Measurements from ENCODE around the gene VWA7. TPM values are rescaled to one million over a fixed set of nuclear protein-coding genes. Genes with fewer than 3 reads are reported as not detected.
"Not testable (repeated sequence)": the region's sequence is repeated elsewhere in the genome, so short reads cannot be mapped to it uniquely, and the experiment has no call there.

VWA7 gene, protein sequence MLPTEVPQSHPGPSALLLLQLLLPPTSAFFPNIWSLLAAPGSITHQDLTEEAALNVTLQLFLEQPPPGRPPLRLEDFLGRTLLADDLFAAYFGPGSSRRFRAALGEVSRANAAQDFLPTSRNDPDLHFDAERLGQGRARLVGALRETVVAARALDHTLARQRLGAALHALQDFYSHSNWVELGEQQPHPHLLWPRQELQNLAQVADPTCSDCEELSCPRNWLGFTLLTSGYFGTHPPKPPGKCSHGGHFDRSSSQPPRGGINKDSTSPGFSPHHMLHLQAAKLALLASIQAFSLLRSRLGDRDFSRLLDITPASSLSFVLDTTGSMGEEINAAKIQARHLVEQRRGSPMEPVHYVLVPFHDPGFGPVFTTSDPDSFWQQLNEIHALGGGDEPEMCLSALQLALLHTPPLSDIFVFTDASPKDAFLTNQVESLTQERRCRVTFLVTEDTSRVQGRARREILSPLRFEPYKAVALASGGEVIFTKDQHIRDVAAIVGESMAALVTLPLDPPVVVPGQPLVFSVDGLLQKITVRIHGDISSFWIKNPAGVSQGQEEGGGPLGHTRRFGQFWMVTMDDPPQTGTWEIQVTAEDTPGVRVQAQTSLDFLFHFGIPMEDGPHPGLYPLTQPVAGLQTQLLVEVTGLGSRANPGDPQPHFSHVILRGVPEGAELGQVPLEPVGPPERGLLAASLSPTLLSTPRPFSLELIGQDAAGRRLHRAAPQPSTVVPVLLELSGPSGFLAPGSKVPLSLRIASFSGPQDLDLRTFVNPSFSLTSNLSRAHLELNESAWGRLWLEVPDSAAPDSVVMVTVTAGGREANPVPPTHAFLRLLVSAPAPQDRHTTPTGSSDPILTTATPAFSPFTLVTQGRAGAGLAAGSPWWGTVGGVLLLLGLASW
- total RNA-seq (10 to 100 TPM in 1 of 2 donors, 1 to 10 TPM in 1; 4.6 to 14.2 TPM), polyA plus RNA-seq (1 to 10 TPM; 2.2 to 6.7 TPM)
- long read RNA-seq, donor 1 = 0 reads
- long read RNA-seq, donor 2 = 0 reads
- long read RNA-seq, donor 3 = 0 reads
- long read RNA-seq, donor 4 = 0 reads
- long read RNA-seq, donor 5 = 0 reads

DNA sequence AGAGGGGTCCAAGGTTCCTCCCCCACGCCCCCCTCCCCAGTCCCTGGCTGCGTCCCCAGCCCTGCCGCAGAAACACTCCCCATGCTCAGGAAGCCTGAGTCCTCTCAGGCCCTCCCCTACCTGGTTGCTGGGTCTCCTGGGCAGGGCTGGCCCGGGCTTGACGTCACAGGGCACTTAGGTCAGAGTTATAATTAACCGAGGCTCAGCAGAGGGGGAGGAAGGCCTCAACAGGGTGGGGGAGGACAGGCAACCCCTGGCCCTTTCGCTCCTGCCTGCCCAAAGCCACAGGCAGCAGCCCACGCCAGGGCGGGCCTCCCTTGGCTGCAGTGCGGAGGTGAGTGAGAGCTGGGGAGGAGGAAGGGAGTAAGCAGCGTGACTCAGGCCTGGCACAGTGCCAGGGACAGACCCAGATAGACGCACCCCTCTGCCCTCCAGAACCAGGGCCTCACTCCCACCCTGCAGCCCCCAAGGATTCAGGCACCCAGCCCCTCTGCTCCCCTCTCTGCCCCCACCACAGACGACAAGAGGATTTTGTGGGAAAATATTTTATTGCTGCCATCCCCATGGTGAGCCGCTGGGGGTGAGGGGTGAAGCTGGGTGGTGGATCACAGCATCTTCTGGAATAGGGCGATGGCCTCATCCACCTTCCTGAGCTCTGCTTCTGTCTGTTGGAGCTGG, at the start of gene VWA7:
Gene VWA7, minus strand, starts transcription at position 340 of the 678 bp plus-strand sequence. CDS start 549 bp downstream, outside the sequence.
- Histone ChIP-seq H3K4me3 (no peak within 1 kb of the TSS), H3K27me3 (ENCODE audit: control insufficient read depth in 3 of 3, insufficient read depth in 3 of 3, low read length in 2 of 3) (no peaks in the 10 kb centered on the region), H3K27ac (ENCODE audit: low read depth in 1 of 2, low read length in 1 of 2) (peak within 1 kb of the TSS; percentile 49 to 57), H3K4me1 (ENCODE audit: control insufficient read depth in 5 of 5, insufficient read depth in 5 of 5, low read length in 5 of 5) (peaks cover 0 to 9% (median 0%) of the 10 kb centered on the region in 5 donors), H3K9ac (ENCODE audit: insufficient read depth in 1 of 2, low read length in 2 of 2) (no peak within 1 kb of the TSS), H3K9me3 (ENCODE audit: control insufficient read depth in 4 of 4, insufficient read depth in 3 of 4, low read length in 3 of 4) (no peaks in the 10 kb centered on the region), H3K36me3 (ENCODE audit: control insufficient read depth in 4 of 4, insufficient read depth in 4 of 4, low read length in 4 of 4) (peaks cover 0 to 33% (median 13%) of the 10 kb centered on the region in 4 donors)
- ATAC-seq (ENCODE audit: insufficient read depth, low FRiP score) = peak; percentile 63
- TF ChIP-seq, protein P1, sequence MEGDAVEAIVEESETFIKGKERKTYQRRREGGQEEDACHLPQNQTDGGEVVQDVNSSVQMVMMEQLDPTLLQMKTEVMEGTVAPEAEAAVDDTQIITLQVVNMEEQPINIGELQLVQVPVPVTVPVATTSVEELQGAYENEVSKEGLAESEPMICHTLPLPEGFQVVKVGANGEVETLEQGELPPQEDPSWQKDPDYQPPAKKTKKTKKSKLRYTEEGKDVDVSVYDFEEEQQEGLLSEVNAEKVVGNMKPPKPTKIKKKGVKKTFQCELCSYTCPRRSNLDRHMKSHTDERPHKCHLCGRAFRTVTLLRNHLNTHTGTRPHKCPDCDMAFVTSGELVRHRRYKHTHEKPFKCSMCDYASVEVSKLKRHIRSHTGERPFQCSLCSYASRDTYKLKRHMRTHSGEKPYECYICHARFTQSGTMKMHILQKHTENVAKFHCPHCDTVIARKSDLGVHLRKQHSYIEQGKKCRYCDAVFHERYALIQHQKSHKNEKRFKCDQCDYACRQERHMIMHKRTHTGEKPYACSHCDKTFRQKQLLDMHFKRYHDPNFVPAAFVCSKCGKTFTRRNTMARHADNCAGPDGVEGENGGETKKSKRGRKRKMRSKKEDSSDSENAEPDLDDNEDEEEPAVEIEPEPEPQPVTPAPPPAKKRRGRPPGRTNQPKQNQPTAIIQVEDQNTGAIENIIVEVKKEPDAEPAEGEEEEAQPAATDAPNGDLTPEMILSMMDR (IDR thresholded peaks at IDR 0.05; ENCODE audit: control extremely low read depth, extremely low read depth) = no peak
- WGBS, 2 donors = 11 to 17% methylated on average over 15 of the region's 15 CpGs
- DNase-seq = peak; percentile 42 to 74 (median 57)

DNA sequence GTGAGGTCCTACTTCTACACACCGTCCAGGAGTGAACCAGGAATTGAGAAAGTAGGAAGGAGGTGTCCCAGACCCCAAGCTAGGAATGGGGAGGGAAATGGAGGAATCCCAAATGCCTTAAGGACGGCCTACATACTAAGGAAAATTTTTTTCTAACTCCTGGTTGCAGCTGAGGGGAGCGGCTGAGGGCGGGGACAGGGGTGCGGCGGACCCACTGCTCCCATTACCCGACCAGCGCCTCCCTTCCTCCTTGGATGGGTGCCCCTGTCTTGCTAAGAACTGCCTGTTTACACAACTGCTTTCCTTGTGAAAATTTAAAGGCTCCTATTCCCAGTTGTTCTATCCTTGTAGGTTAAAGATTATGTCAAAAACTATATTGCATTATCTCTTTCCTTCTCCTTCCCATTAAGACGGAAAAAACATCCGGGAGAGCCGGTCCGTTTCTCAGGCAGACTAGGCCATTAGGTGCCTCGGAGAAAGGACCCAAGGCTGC, 49.7 kb upstream of the VWA7 start:
- no peaks in the 10 kb centered on the region for H3K27me3 ChIP-seq (ENCODE audit: control insufficient read depth in 3 of 3, insufficient read depth in 3 of 3, low read length in 2 of 3)
- H3K9ac ChIP-seq (ENCODE audit: insufficient read depth in 1 of 2, low read length in 2 of 2) = peak overlapping the region; percentile 52 to 79
- peak; percentile 35 for ATAC-seq (ENCODE audit: insufficient read depth, low FRiP score)
- WGBS, 2 donors = 0 to 1% methylated on average over 13 of the region's 13 CpGs
- H3K27ac ChIP-seq (ENCODE audit: low read depth in 1 of 2, low read length in 1 of 2) = peak overlapping the region; percentile 91 to 99
- no peaks in the 10 kb centered on the region for H3K9me3 ChIP-seq (ENCODE audit: control insufficient read depth in 4 of 4, insufficient read depth in 3 of 4, low read length in 3 of 4)
- peaks cover 0 to 28% (median 7%) of the 10 kb centered on the region in 5 donors for H3K4me1 ChIP-seq (ENCODE audit: control insufficient read depth in 5 of 5, insufficient read depth in 5 of 5, low read length in 5 of 5)
- peak in 2 of 3 donors; percentile 86 to 93 for DNase-seq
- TF ChIP-seq, protein P1 (IDR thresholded peaks at IDR 0.05; ENCODE audit: control extremely low read depth, extremely low read depth) = no peak
- H3K4me3 ChIP-seq = peak overlapping the region; percentile 2
- no peaks in the 10 kb centered on the region for H3K36me3 ChIP-seq (ENCODE audit: control insufficient read depth in 4 of 4, insufficient read depth in 4 of 4, low read length in 4 of 4)

DNA sequence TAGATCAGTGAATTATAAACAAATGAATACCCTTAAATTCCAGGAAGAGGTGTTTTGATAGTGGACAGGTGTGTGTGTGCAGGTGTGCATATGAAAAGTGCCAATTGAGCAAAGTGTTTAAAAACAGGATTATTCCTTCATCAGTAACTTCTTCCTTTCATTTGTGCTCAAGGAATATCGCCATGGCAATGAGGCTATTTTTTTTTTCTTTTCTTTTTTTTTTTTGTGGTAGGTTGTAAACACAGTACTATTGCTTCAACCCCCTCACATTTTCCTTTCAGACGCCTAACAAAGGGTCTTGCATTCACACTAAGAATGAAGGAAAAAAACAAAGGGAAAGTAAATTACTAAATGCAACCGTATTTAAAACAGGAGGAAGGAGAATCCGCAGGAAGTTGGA, 48.4 kb upstream of the VWA7 start:
- DNase-seq (no peak), ATAC-seq (ENCODE audit: insufficient read depth, low FRiP score) (no peak)
- Histone ChIP-seq H3K4me3 (no peak overlapping the region), H3K27me3 (ENCODE audit: control insufficient read depth in 3 of 3, insufficient read depth in 3 of 3, low read length in 2 of 3) (no peaks in the 10 kb centered on the region), H3K9me3 (ENCODE audit: control insufficient read depth in 4 of 4, insufficient read depth in 3 of 4, low read length in 3 of 4) (no peaks in the 10 kb centered on the region), H3K4me1 (ENCODE audit: control insufficient read depth in 5 of 5, insufficient read depth in 5 of 5, low read length in 5 of 5) (peaks cover 2 to 28% (median 9%) of the 10 kb centered on the region in 5 donors), H3K9ac (ENCODE audit: insufficient read depth in 1 of 2, low read length in 2 of 2) (no peak overlapping the region), H3K36me3 (ENCODE audit: control insufficient read depth in 4 of 4, insufficient read depth in 4 of 4, low read length in 4 of 4) (no peaks in the 10 kb centered on the region), H3K27ac (ENCODE audit: low read depth in 1 of 2, low read length in 1 of 2) (peak overlapping the region in 1 of 2 donors; percentile 76)
- TF ChIP-seq, protein P1 (IDR thresholded peaks at IDR 0.05; ENCODE audit: control extremely low read depth, extremely low read depth) = no peak
- 57 to 72% methylated on average over 4 of the region's 4 CpGs for WGBS, 2 donors

DNA sequence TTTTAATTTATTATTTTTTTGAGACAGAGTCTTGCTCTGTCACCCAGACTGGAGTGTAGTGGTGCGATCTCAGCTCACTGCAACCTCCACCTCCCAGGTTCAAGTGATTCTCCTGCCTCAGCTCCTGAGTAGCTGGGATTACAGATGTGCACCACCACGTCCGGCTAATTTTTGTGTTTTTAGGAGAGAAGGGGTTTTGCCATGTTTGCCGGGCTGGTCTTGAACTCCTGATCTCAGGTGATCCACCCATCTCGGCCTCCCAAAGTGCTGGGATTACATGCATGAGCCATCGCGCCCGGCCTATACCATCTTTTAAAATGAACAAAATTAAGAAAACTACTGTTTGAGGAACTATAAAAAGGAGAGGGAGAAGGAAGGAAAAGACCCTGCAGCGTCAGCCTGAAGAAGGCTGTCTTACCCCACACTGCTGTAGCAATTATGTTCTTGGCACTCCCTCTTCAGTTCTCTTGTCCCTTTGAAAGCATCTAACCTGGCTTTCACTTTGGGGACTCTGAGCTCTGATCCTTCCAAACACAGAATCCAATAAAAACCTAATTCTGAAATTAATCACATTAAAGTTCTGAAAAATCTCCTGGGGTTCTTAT, 46.6 kb upstream of the VWA7 start:
- not testable (repeated sequence) for H3K9me3 ChIP-seq (ENCODE audit: control insufficient read depth in 4 of 4, insufficient read depth in 3 of 4, low read length in 3 of 4); DNase-seq; H3K36me3 ChIP-seq (ENCODE audit: control insufficient read depth in 4 of 4, insufficient read depth in 4 of 4, low read length in 4 of 4); H3K27me3 ChIP-seq (ENCODE audit: control insufficient read depth in 3 of 3, insufficient read depth in 3 of 3, low read length in 2 of 3); ATAC-seq (ENCODE audit: insufficient read depth, low FRiP score); H3K4me3 ChIP-seq; H3K9ac ChIP-seq (ENCODE audit: insufficient read depth in 1 of 2, low read length in 2 of 2)
- peaks cover 5 to 28% (median 9%) of the 10 kb centered on the region in 5 donors for H3K4me1 ChIP-seq (ENCODE audit: control insufficient read depth in 5 of 5, insufficient read depth in 5 of 5, low read length in 5 of 5)
- 61 to 77% methylated on average over 9 of the region's 9 CpGs for WGBS, 2 donors
- peak overlapping the region in 1 of 2 donors; percentile 62 for H3K27ac ChIP-seq (ENCODE audit: low read depth in 1 of 2, low read length in 1 of 2)

All from lung (tissue), 16 donors.